Naive thymus-derived CD8-positive, alpha-beta T cell (primary cell): Measurements from ENCODE around the gene PPFIA4. TPM values are rescaled to one million over a fixed set of nuclear protein-coding genes. Genes with fewer than 3 reads are reported as not detected.

Experiments used
- ATAC-seq, 2 donors: fragments of 150-1000 bp; cut with Tn5 transposase in 1 of 2; sonication (Bioruptor Pico), chemical (Tn5 transposase) in 1 of 2; 1 replicate in 1 of 2; 2 replicates in 1 of 2; pipeline ENCODE4 v1.10.0; 2021; ENCODE audit warnings: mild to moderate bottlenecking in 2 of 2, moderate library complexity in 2 of 2
- POLR2A ChIA-PET: fragments of 350-600 bp; sonication (Branson Sonifier 250); formaldehyde crosslinking; loops from one replicate; lab custom pipeline; 2021; ENCODE audit warnings: antibody characterized with exemption; lab: Charles Lee
- DNase-seq, 10 donors: peaks; one replicate each; pipeline versions ENCODE4 v3.0.0 to v3.0.0-alpha.2; 2020 to 2022
- H3K27ac Mint-ChIP-seq, 10 donors: one replicate each; pipeline ENCODE4 v1.8.0; 2020 to 2022; ENCODE audit warnings: mild to moderate bottlenecking in 10 of 10, mixed read lengths in 10 of 10, moderate library complexity in 4 of 10, inconsistent platforms in 1 of 10
- H3K27me3 Mint-ChIP-seq, 5 donors: one replicate each; pipeline ENCODE4 v1.8.0; 2021 to 2022; ENCODE audit warnings: mixed read lengths in 5 of 5
- H3K36me3 Mint-ChIP-seq, 3 donors: one replicate each; pipeline ENCODE4 v1.8.0; 2020 to 2022; ENCODE audit warnings: mixed read lengths in 3 of 3, mild to moderate bottlenecking in 2 of 3, inconsistent platforms in 1 of 3
- H3K4me1 Mint-ChIP-seq, 4 donors: one replicate each; pipeline ENCODE4 v1.8.0; 2021 to 2022; ENCODE audit warnings: mixed read lengths in 4 of 4
- H3K4me3 Mint-ChIP-seq, 10 donors: one replicate each; pipeline ENCODE4 v1.8.0; 2020 to 2022; ENCODE audit warnings: mild to moderate bottlenecking in 10 of 10, mixed read lengths in 10 of 10, moderate library complexity in 6 of 10, inconsistent platforms in 1 of 10
- H3K9me3 Mint-ChIP-seq, 9 donors: one replicate each; pipeline ENCODE4 v1.8.0; 2020 to 2022; ENCODE audit warnings: mixed read lengths in 9 of 9, mild to moderate bottlenecking in 3 of 9, inconsistent platforms in 1 of 9, moderate library complexity in 1 of 9
- polyA plus RNA-seq, 3 donors: library from polyadenylated mRNA; unstranded; fragments of 300-500 nt; fragmentation: Illumina TruSeq; gene quantifications; one replicate each; pipeline ENCODE4 v1.2.3, GENCODE V29; 2021
- total RNA-seq, 8 experiments: library from RNA in 2 of 8; stranded (reverse) in 2 of 8; gene quantifications; one replicate each; pipeline ENCODE4 v1.2.3 and lab custom pipeline; 2021 to 2026

Gene PPFIA4
- total and polyA plus RNA-seq, 5 experiments from 2014 or later: 0.18 to 1.6 (median 1.4) TPM; not detected in 2

- H3K4me3 Mint-ChIP-seq: no peak overlapping the region
- peaks cover 0 to 9% (median 4%) of the 10 kb centered on the region in 9 donors for H3K9me3 Mint-ChIP-seq
- DNase-seq (no peak), ATAC-seq (no peak)
- peaks cover 0 to 2% (median 0%) of the 10 kb centered on the region in 4 donors for H3K4me1 Mint-ChIP-seq
- peaks cover 0 to 13% (median 0%) of the 10 kb centered on the region in 3 donors for H3K36me3 Mint-ChIP-seq
- POLR2A ChIA-PET: no interaction called here
- no peak overlapping the region for H3K27ac Mint-ChIP-seq
- peaks cover 29 to 46% (median 39%) of the 10 kb centered on the region in 5 donors for H3K27me3 Mint-ChIP-seq
Observed at GRCh38 chr1:203104789-203105390, 78.6 kb downstream of the PPFIA4 start.

- DNase-seq (no peak), ATAC-seq (no peak)
- H3K27me3 Mint-ChIP-seq: peaks cover 27 to 38% (median 30%) of the 10 kb centered on the region in 5 donors
Observed at GRCh38 chr1:203112475-203112874, 86.2 kb downstream of the PPFIA4 start.

GRCh38 chr1:203113308-203113707 lies 87.0 kb downstream of the PPFIA4 start:
- peaks cover 0 to 2% (median 0%) of the 10 kb centered on the region in 4 donors for H3K4me1 Mint-ChIP-seq
- H3K27ac Mint-ChIP-seq: no peak overlapping the region
- POLR2A ChIA-PET: no interaction called here

More at GRCh38 chr1:203112475-203112874, 86.2 kb downstream of the PPFIA4 start:
- H3K27ac Mint-ChIP-seq: no peak overlapping the region
- no peak overlapping the region for H3K4me3 Mint-ChIP-seq
- no peaks in the 10 kb centered on the region for H3K4me1 Mint-ChIP-seq
- H3K36me3 Mint-ChIP-seq: peaks cover 0 to 1% (median 0%) of the 10 kb centered on the region in 3 donors
- POLR2A ChIA-PET: no interaction called here
- no peaks in the 10 kb centered on the region for H3K9me3 Mint-ChIP-seq

GRCh38 chr1:203114202-203114601 lies 87.9 kb downstream of the PPFIA4 start:
- H3K4me3 Mint-ChIP-seq: no peak overlapping the region
- POLR2A ChIA-PET: no interaction called here
- peaks cover 17 to 36% (median 32%) of the 10 kb centered on the region in 5 donors for H3K27me3 Mint-ChIP-seq
- H3K27ac Mint-ChIP-seq: no peak overlapping the region
- DNase-seq: no peak
- H3K9me3 Mint-ChIP-seq: no peaks in the 10 kb centered on the region
- peaks cover 0 to 2% (median 0%) of the 10 kb centered on the region in 4 donors for H3K4me1 Mint-ChIP-seq
- ATAC-seq: no peak
- no peaks in the 10 kb centered on the region for H3K36me3 Mint-ChIP-seq

More at GRCh38 chr1:203113308-203113707, 87.0 kb downstream of the PPFIA4 start:
- Mint-ChIP-seq H3K36me3 (no peaks in the 10 kb centered on the region), H3K27me3 (peaks cover 21 to 35% (median 30%) of the 10 kb centered on the region in 5 donors), H3K9me3 (no peaks in the 10 kb centered on the region), H3K4me3 (no peak overlapping the region)
- DNase-seq (no peak), ATAC-seq (no peak)

GRCh38 chr1:203116091-203116820 lies 90.0 kb downstream of the PPFIA4 start:
- Mint-ChIP-seq H3K27me3 (peaks cover 27 to 47% (median 36%) of the 10 kb centered on the region in 5 donors), H3K4me1 (peaks cover 0 to 5% (median 0%) of the 10 kb centered on the region in 4 donors), H3K36me3 (no peaks in the 10 kb centered on the region), H3K9me3 (no peaks in the 10 kb centered on the region), H3K4me3 (no peak overlapping the region), H3K27ac (no peak overlapping the region)
- POLR2A ChIA-PET: no interaction called here
- no peak for ATAC-seq
- no peak for DNase-seq

GRCh38 chr1:203117611-203118575 lies 91.6 kb downstream of the PPFIA4 start:
- POLR2A ChIA-PET: no interaction called here
- Mint-ChIP-seq H3K36me3 (no peaks in the 10 kb centered on the region), H3K27me3 (peaks cover 34 to 61% (median 47%) of the 10 kb centered on the region in 5 donors), H3K27ac (no peak overlapping the region), H3K9me3 (no peaks in the 10 kb centered on the region), H3K4me3 (no peak overlapping the region), H3K4me1 (peaks cover 3 to 11% (median 7%) of the 10 kb centered on the region in 4 donors)
- DNase-seq (peak in 2 of 10 donors; percentile 6 to 16), ATAC-seq (peak in 1 of 2 donors; percentile 44)

- POLR2A ChIA-PET: no interaction called here
- ATAC-seq: no peak
- H3K27me3 Mint-ChIP-seq: peaks cover 44 to 82% (median 61%) of the 10 kb centered on the region in 5 donors
- H3K36me3 Mint-ChIP-seq: no peaks in the 10 kb centered on the region
- DNase-seq: peak in 1 of 10 donors; percentile 11
- H3K9me3 Mint-ChIP-seq: no peaks in the 10 kb centered on the region
- H3K4me1 Mint-ChIP-seq: peaks cover 3 to 11% (median 7%) of the 10 kb centered on the region in 4 donors
- peak overlapping the region in 1 of 10 donors; percentile 15 for H3K27ac Mint-ChIP-seq
- H3K4me3 Mint-ChIP-seq: no peak overlapping the region
Observed at GRCh38 chr1:203120325-203121153, 94.2 kb downstream of the PPFIA4 start.

GRCh38 chr1:203121186-203122015 lies 95.1 kb downstream of the PPFIA4 start:
- Mint-ChIP-seq H3K27ac (no peak overlapping the region), H3K9me3 (no peaks in the 10 kb centered on the region), H3K36me3 (no peaks in the 10 kb centered on the region), H3K27me3 (peaks cover 44 to 86% (median 64%) of the 10 kb centered on the region in 5 donors), H3K4me1 (peaks cover 4 to 14% (median 8%) of the 10 kb centered on the region in 4 donors), H3K4me3 (no peak overlapping the region)
- no peak for ATAC-seq
- DNase-seq: peak in 1 of 10 donors; percentile 13
- POLR2A ChIA-PET: no interaction called here

- ATAC-seq (no peak), DNase-seq (peak in 1 of 10 donors; percentile 15)
- POLR2A ChIA-PET: no interaction called here
- peaks cover 48 to 89% (median 65%) of the 10 kb centered on the region in 5 donors for H3K27me3 Mint-ChIP-seq
- no peak overlapping the region for H3K27ac Mint-ChIP-seq
- no peaks in the 10 kb centered on the region for H3K9me3 Mint-ChIP-seq
- no peaks in the 10 kb centered on the region for H3K36me3 Mint-ChIP-seq
- no peak overlapping the region for H3K4me3 Mint-ChIP-seq
- H3K4me1 Mint-ChIP-seq: peaks cover 8 to 16% (median 13%) of the 10 kb centered on the region in 4 donors
Observed at GRCh38 chr1:203122159-203122558, 95.9 kb downstream of the PPFIA4 start.

GRCh38 chr1:203124011-203124410 lies 97.7 kb downstream of the PPFIA4 start:
- no peak overlapping the region for H3K27ac Mint-ChIP-seq
- H3K27me3 Mint-ChIP-seq: peaks cover 49 to 92% (median 71%) of the 10 kb centered on the region in 5 donors
- peak in 1 of 10 donors; percentile 5 for DNase-seq
- H3K4me3 Mint-ChIP-seq: no peak overlapping the region
- no peaks in the 10 kb centered on the region for H3K9me3 Mint-ChIP-seq
- peaks cover 14 to 26% (median 18%) of the 10 kb centered on the region in 4 donors for H3K4me1 Mint-ChIP-seq
- no peaks in the 10 kb centered on the region for H3K36me3 Mint-ChIP-seq
- POLR2A ChIA-PET: no interaction called here
- no peak for ATAC-seq
